ENCODE data around the gene NHLRC2.

Gene NHLRC2

DNA sequence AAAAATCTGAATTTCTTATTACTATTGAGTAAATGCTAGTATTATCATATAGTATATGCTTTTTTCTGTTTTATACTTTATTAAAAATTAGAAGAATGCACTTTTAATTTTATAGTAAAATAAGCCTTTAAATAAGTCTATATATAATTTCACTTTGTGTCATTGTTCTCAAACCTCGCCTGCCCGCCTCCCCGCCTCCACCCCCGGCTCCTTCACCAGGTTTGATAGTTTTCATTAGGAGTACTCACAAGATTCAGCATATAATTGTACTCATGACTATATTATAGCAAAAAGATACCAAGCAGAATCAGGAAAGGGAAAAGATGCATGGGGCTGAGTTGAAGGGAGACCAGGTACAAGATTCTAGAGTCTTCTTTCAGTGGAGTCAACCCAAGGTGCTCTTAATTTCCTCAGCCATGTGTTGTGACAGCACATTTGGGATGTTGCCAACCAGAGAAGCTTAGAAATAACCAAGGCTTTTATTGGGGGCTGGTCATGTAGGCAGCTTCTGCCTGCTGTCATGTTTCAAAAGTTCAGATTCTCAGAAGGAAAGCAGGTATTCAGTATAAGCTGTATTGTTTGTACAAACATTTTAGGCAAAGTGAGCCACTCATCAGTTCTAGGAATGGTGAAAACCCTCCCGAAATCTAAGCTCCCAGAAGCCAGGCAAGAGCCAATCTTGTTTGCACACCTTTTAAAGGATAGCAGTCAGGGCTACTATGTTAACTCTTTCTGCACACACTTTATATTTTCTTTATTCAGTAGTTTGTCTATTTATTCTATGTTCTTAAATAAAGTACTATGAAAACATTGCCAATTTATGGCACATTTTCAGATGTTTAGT, 12.3 kb downstream of the NHLRC2 start:
- no peak for DNase-seq

GRCh38 chr10:113867904-113868303, 13.4 kb downstream of the NHLRC2 start:
- no peak for DNase-seq

- DNase-seq, result no peak
Observed at GRCh38 chr10:113869789-113870188, 15.3 kb downstream of the NHLRC2 start.

- DNase-seq, result peak in 1 of 2 donors; percentile 18
Observed at GRCh38 chr10:113872139-113873030, 17.9 kb downstream of the NHLRC2 start.

- DNase-seq, result no peak
Observed at GRCh38 chr10:113875212-113875611, 20.8 kb downstream of the NHLRC2 start.

DNA sequence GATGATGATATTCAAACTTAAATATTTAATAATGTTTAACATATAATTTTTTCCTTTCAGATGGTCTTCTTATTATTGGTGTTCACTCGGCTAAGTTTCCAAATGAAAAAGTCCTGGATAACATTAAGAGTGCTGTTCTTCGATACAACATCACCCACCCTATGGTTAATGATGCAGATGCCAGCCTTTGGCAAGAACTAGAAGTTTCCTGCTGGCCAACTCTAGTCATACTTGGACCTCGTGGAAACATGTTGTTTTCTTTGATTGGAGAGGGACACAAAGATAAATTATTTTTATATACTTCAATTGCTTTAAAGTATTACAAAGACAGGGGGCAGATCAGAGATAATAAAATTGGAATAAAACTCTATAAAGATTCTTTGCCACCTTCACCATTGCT, 22.0 kb downstream of the NHLRC2 start:
- no peak for DNase-seq

GRCh38 chr10:113879691-113880090, 25.2 kb downstream of the NHLRC2 start:
- DNase-seq, result no peak

DNA sequence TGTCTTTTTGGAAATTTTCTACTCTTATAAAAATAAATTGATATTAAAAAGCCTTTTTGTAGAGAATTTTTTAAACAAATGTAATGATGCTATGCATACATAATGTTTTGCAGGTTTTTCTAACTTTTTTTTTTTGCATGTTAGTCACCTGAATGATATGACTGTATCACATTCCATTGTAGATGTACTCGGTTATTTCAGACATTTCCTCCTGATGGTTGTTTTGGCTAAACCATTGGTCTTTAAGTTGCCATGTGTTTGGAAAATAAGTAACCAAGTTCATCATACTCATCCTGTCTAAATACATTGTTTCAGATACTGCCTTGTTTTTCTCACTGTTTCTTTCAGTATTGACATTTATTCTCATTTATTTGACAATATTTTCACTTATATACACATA, 25.8 kb downstream of the NHLRC2 start:
- DNase-seq, result no peak

- DNase-seq, result no peak
Observed at GRCh38 chr10:113882240-113882639, 27.8 kb downstream of the NHLRC2 start.

DNA sequence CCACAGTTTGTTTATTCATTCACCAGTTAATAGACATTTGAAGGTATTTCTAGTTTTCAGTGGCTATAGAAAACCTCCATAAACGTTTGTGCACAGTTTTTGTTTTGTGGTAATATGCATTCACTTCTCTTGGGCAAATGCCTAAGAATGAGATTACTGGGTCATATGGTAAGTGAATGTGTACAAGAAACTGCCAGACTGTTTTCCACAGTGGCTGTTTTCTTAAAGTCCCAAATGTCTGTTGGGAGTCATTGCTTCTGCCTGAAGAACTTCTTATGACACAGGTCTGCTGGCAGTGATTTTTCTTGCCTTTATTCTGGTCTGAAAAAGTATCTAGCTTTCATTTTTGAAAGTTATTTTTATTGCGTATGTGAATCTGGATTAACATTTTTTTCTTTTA, 35.5 kb downstream of the NHLRC2 start:
- no peak for DNase-seq

GRCh38 chr10:113890769-113891168, 36.3 kb downstream of the NHLRC2 start:
- peak; percentile 15 for DNase-seq

- DNase-seq, result no peak
Observed at GRCh38 chr10:113891476-113891875, 37.0 kb downstream of the NHLRC2 start.

DNA sequence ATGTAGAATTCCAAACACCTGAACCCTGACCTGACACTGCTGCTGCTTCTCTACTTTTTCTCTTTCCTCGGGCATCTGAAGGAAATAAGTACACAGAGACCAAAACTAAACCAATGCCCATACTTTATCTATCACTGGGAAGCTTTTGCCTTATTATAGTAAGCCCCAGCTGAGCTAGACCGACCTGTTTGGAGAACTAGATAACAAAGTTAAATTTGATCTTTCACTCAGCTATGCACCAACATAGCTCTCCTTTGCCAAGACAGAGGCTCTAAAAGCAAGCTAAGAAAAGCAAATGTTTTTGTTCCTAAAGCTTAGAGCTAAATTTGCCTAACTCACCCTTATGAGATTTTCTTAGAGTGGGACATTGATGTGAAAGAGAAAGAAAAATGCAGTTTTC, 39.1 kb downstream of the NHLRC2 start:
- no peak for DNase-seq

DNA sequence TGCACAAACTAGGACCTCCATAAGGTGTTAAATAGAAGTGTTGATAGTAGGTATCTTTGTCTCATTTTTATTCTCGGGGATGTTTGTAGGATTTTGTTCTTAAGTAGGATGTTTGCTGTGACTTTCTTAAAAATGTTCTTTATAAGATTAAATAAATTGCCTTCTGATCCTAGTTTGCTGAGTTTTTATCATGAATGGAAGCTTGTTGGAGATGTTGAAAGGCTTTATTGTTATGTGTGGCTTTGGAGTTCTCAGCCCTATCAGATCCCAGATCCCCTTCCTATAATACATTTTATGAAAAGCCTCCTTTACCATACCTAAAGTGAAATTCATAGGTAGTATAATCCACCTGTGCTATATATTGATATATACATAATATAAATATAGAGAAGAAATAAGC, 40.1 kb downstream of the NHLRC2 start:
- no peak for DNase-seq

GRCh38 chr10:113895018-113895417, 40.6 kb downstream of the NHLRC2 start:
- DNase-seq, result no peak

GRCh38 chr10:113897693-113898618, 43.5 kb downstream of the NHLRC2 start:
- no peak for DNase-seq

DNA sequence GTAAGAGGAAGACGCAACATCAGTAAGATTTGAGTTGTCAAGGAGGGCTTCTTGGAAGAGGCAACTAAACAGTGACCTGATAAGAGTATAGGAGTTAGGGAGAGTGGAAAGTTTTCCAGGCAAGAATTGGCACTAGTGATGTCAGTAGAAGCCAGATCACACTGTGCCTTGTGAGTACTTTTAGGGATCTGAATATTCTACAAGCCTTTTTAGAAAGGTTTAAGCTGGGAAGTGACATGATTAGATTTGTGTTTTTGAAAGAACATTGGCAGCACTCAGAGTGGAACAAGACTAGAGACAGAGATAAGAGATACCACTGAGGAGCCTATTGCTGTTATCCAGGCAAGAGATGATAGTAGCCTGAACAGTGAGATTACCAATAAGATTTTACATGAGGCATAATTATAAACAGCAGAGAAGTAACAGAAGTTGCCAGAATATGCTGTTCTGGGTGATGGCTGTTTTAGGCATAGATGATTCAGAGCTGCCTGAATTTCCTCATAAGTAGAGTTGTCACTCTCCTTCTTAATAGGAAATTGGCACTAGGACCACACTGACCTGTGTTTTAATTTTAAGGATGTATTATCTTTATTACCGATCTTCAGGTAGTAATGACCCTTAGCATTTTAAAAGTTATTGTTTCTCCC, 45.6 kb downstream of the NHLRC2 start:
- DNase-seq, result no peak

- peak; percentile 9 to 12 for DNase-seq
Observed at GRCh38 chr10:113905756-113906155, 51.3 kb downstream of the NHLRC2 start.

GRCh38 chr10:113907166-113907565, 52.7 kb downstream of the NHLRC2 start:
- no peak for DNase-seq

- DNase-seq, result no peak
Observed at GRCh38 chr10:113908236-113908635, 53.8 kb downstream of the NHLRC2 start.

DNA sequence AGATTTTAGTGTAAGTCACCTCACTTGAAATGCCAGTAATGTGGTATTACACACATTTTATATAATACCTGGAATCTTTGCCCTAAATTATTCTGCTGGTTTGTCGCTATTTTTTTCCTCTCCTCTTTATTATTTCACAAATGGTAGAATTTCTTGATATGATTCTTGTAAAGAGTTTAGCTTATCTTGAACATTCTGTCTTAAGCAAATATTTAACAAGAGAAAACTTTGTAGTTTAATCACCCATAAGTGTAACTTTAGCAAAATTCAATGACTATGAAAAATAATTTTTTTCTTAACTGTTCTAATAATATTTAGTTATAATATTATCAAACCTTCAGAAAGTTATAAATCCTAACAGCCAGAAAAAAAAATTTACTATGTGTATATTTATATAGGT, 56.7 kb downstream of the NHLRC2 start:
- DNase-seq, result no peak

- DNase-seq, result no peak
Observed at GRCh38 chr10:113911839-113912238, 57.4 kb downstream of the NHLRC2 start.

Data from inflammatory macrophage (primary cell).